A673 (cell line): ENCODE measurements around the gene PPP2R3B. TPM values are rescaled to one million over a fixed set of nuclear protein-coding genes. Genes with fewer than 3 reads are reported as not detected.

ENCODE experiments used
- BruUV-seq: library from RNA; stranded (reverse); fragments of 400-500 nt; replicated peaks from 2 replicates; lab custom pipeline; 2021; lab: Mats Ljungman, UMichigan
- CTCF ChIA-PET: fragments of 300-600 bp; sonication (Branson Sonifier 250); formaldehyde crosslinking; loops from one replicate; lab custom pipeline; 2022; ENCODE audit warnings: antibody characterized with exemption; lab: Charles Lee
- POLR2A ChIA-PET: fragments of 300-600 bp; sonication (Branson Sonifier 250); formaldehyde crosslinking; loops from one replicate; lab custom pipeline; 2022; ENCODE audit warnings: antibody characterized with exemption; ENCODE audit not compliant: low non-redundant PET; lab: Charles Lee
- DNase-seq: peaks from one replicate; pipeline ENCODE4 v3.0.0-alpha.2; 2015; ENCODE audit warnings: low spot score
- H3K27ac ChIP-seq: fragments of 200-600 bp; sonication (generic); 2 replicates; pipeline ENCODE4 v1.5.1; 2016; ENCODE audit warnings: mixed run types, low read depth, mild to moderate bottlenecking, mixed read lengths, antibody characterized with exemption, low read length; ENCODE audit not compliant: poor library complexity, severe bottlenecking
- H3K27me3 ChIP-seq: fragments of 200-600 bp; sonication (generic); replicated peaks from 2 replicates; pipeline ENCODE4 v1.6.1; 2017; ENCODE audit warnings: mixed run types, low read depth, mild to moderate bottlenecking, mixed read lengths, antibody characterized with exemption, low read length; ENCODE audit not compliant: insufficient read depth, poor library complexity
- H3K36me3 ChIP-seq: fragments of 200-600 bp; sonication (generic); 2 replicates; pipeline ENCODE4 v1.6.1; 2016; ENCODE audit warnings: mixed run types, mild to moderate bottlenecking, mixed read lengths, antibody characterized with exemption, low read length; ENCODE audit not compliant: insufficient read depth, poor library complexity, severe bottlenecking
- H3K4me1 ChIP-seq: fragments of 200-600 bp; sonication (generic); 2 replicates; pipeline ENCODE4 v1.6.1; 2017; ENCODE audit warnings: mixed run types, mild to moderate bottlenecking, mixed read lengths, antibody characterized with exemption, low read length; ENCODE audit not compliant: insufficient read depth, poor library complexity, severe bottlenecking
- H3K4me3 ChIP-seq: fragments of 200-600 bp; sonication (generic); 2 replicates; pipeline ENCODE4 v1.5.1; 2016; ENCODE audit warnings: low read depth, mixed run types, mild to moderate bottlenecking, mixed read lengths, low read length; ENCODE audit not compliant: poor library complexity, severe bottlenecking
- H3K9me3 ChIP-seq: fragments of 200-600 bp; sonication (generic); 2 replicates; pipeline ENCODE4 v1.6.1; 2016; ENCODE audit warnings: mixed run types, low read depth, mild to moderate bottlenecking, mixed read lengths, antibody characterized with exemption, low read length; ENCODE audit not compliant: poor library complexity, severe bottlenecking
- CTCF ChIP-seq: fragments of 300-800, 200-600 bp; sonication (generic); conservative IDR thresholded peaks from 2 replicates; pipeline ENCODE4 v1.5.1; 2017; ENCODE audit warnings: low read depth, mild to moderate bottlenecking, antibody characterized with exemption, low read length, moderate library complexity, mixed read lengths
- EZH2 ChIP-seq: fragments of 200-600 bp; sonication (generic); IDR thresholded peaks from 2 replicates; pipeline ENCODE4 v1.6.1; 2017; ENCODE audit warnings: borderline replicate concordance, low read depth, mild to moderate bottlenecking, mixed read lengths, antibody characterized with exemption, low read length; ENCODE audit not compliant: poor library complexity, severe bottlenecking
- intact Hi-C: fragments of 100-400 bp; cut with micrococcal nuclease; formaldehyde crosslinking; loops from one replicate; pipeline ENCODE4 v1.10.0; 2022; ENCODE audit not compliant: unreplicated experiment
- total RNA-seq: library from RNA; stranded (reverse); gene quantifications from 2 replicates; pipeline ENCODE4 v1.2.3, GENCODE V29; 2021

The PPP2R3B gene
- total RNA-seq, 1 experiment from 2014 or later, result 43.6 TPM

DNA sequence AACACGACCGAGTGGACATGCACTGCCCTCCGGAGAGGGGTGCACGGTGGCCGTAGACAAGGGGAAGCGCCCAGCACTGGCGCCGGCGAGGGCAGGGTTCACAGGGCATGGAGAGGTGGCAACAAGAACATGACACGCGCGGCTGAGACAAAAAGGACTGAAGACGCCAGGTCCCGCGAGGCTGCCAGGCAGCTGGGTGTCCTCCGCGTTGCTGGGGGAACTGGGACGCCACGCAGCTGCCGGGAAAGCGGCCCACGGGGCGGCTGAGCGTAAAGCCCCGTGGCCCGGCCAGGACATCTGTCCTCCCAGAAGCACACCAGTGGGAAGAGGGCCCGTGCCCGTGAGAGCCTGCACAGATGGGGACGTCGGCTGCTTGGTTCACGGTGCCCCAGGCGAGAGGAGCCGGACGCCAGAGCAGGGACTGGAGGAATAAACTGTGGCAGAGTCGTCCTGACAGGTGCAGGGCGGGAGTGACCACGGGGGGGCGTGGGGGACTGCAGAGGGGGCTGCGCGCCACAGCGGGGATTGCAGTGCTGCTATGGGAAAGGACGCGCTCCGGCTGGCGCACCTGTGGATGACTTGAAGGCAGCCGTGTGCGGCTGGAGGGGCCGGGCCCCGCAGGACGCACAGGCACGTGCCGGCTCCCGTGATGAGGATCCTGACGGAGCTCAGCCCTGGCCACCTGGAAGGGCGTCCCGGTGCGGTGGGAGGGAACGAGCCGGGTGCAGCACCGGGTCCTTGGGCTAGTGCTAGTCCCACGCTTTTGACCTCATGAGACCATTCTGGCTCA lies 36.0 kb downstream of the PPP2R3B start:
- POLR2A ChIA-PET, result no interaction called here

GRCh38 chrX:350148-350533 lies 36.6 kb downstream of the PPP2R3B start:
- no peaks in the 10 kb centered on the region for H3K27me3 ChIP-seq
- no peaks in the 10 kb centered on the region for H3K36me3 ChIP-seq
- no peak overlapping the region for H3K4me3 ChIP-seq
- H3K27ac ChIP-seq, result no peak overlapping the region
- DNase-seq, result no peak
- CTCF ChIA-PET, result no interaction called here
- intact Hi-C loops, result no loop called here
- no peaks in the 10 kb centered on the region for H3K9me3 ChIP-seq
- H3K4me1 ChIP-seq, result no peaks in the 10 kb centered on the region
- POLR2A ChIA-PET, result no interaction called here
- no TSS peak for BruUV-seq
- TF ChIP-seq EZH2 (no peak), CTCF (no peak)

More for the DNA sequence above, 36.0 kb downstream of the PPP2R3B start:
- Histone ChIP-seq H3K36me3 (no peaks in the 10 kb centered on the region), H3K4me1 (no peaks in the 10 kb centered on the region), H3K27me3 (no peaks in the 10 kb centered on the region), H3K27ac (no peak overlapping the region), H3K4me3 (no peak overlapping the region), H3K9me3 (no peaks in the 10 kb centered on the region)
- intact Hi-C loops, result no loop called here
- CTCF ChIA-PET, result no interaction called here
- BruUV-seq, result no TSS peak
- TF ChIP-seq EZH2 (no peak), CTCF (no peak)
- no peak for DNase-seq

- no TSS peak for BruUV-seq
- ChIA-PET POLR2A (no interaction called here), CTCF (no interaction called here)
These were observed 37.0 kb downstream of the PPP2R3B start for GRCh38 chrX:349702-350101.

More at GRCh38 chrX:349702-350101, 37.0 kb downstream of the PPP2R3B start:
- H3K27me3 ChIP-seq, result no peaks in the 10 kb centered on the region
- no peaks in the 10 kb centered on the region for H3K36me3 ChIP-seq
- intact Hi-C loops, result no loop called here
- no peak overlapping the region for H3K4me3 ChIP-seq
- no peak for TF ChIP-seq EZH2
- no peak for TF ChIP-seq CTCF
- no peaks in the 10 kb centered on the region for H3K9me3 ChIP-seq
- H3K27ac ChIP-seq, result no peak overlapping the region
- no peaks in the 10 kb centered on the region for H3K4me1 ChIP-seq
- DNase-seq, result no peak
